Panc1 (cell line): ENCODE data around the gene TAOK1. TPM values are rescaled to one million over a fixed set of nuclear protein-coding genes. Genes with fewer than 3 reads are reported as not detected.

ENCODE experiments used
- ATAC-seq: fragments of 200-7000 bp; cut with Tn5 transposase; 2 replicates; pipeline ENCODE4 v1.9.1; 2020; ENCODE audit warnings: mild to moderate bottlenecking, moderate library complexity
- BruUV-seq: library from RNA; stranded (reverse); fragments of 400-500 nt; replicated peaks from 2 replicates; lab custom pipeline; 2021; lab: Mats Ljungman, UMichigan
- CTCF ChIA-PET: fragments of 300-600 bp; sonication (Branson Sonifier 250); formaldehyde crosslinking; loops from one replicate; lab custom pipeline; 2022; ENCODE audit warnings: antibody characterized with exemption; lab: Charles Lee
- POLR2A ChIA-PET: fragments of 300-600 bp; sonication (Branson Sonifier 250); formaldehyde crosslinking; loops from one replicate; lab custom pipeline; 2022; ENCODE audit warnings: antibody characterized with exemption; lab: Charles Lee
- DNase-seq: peaks from one replicate; pipeline ENCODE4 v3.0.0-alpha.2; 2010; ENCODE audit warnings: low read depth, low spot score
- H3K27ac ChIP-seq: 2 replicates; pipeline ENCODE4 v1.5.1; 2011; ENCODE audit warnings: mild to moderate bottlenecking, low read length, inconsistent platforms
- H3K27me3 ChIP-seq: fragments of 200-500 bp; sonication (Bioruptor generic); 2 replicates; pipeline ENCODE4 v1.6.0; 2014; ENCODE audit warnings: low read length, inconsistent platforms; ENCODE audit not compliant: control insufficient read depth, insufficient read depth
- H3K36me3 ChIP-seq: fragments of 200-500 bp; sonication (Bioruptor generic); 2 replicates; pipeline ENCODE4 v1.5.1; 2014; ENCODE audit warnings: inconsistent platforms, mild to moderate bottlenecking, low read length, moderate library complexity; ENCODE audit not compliant: control insufficient read depth, insufficient read depth
- H3K4me1 ChIP-seq: 2 replicates; pipeline ENCODE4 v1.5.1; 2011; ENCODE audit warnings: inconsistent platforms, mild to moderate bottlenecking, low read length, moderate library complexity; ENCODE audit not compliant: control insufficient read depth, insufficient read depth
- H3K4me3 ChIP-seq, 2 experiments: 2 replicates each; pipeline ENCODE4 v1.5.1; 2011 to 2012; ENCODE audit warnings: low read depth in 2 of 2, low read length in 2 of 2, mild to moderate bottlenecking in 2 of 2, inconsistent platforms in 1 of 2, moderate library complexity in 1 of 2
- H3K9me3 ChIP-seq: fragments of 200-500 bp; sonication (Bioruptor generic); 2 replicates; pipeline ENCODE4 v1.5.1; 2014; ENCODE audit warnings: low read depth, mild to moderate bottlenecking, inconsistent platforms, low read length, moderate library complexity; ENCODE audit not compliant: control insufficient read depth, insufficient read depth
- CTCF ChIP-seq: fragments of 450-650 bp; IDR thresholded peaks from 2 replicates; pipeline ENCODE4 v1.5.1; 2017; ENCODE audit warnings: mild to moderate bottlenecking
- POLR2AphosphoS5 ChIP-seq: IDR thresholded peaks from 2 replicates; pipeline ENCODE4 v1.6.1; 2012; ENCODE audit warnings: mild to moderate bottlenecking, low read depth, low read length, moderate library complexity
- REST ChIP-seq, 2 experiments: IDR thresholded peaks; 2 replicates each; pipeline ENCODE4 v1.6.1; 2011 to 2012; ENCODE audit warnings: low read depth in 2 of 2, control low read depth in 1 of 2, low read length in 1 of 2, mild to moderate bottlenecking in 1 of 2, moderate library complexity in 1 of 2; ENCODE audit not compliant: insufficient read depth in 1 of 2
- SIN3A ChIP-seq: IDR thresholded peaks from 2 replicates; pipeline ENCODE4 v1.6.1; 2012; ENCODE audit warnings: low read depth, mild to moderate bottlenecking, low read length, moderate library complexity, borderline replicate concordance; ENCODE audit not compliant: insufficient read depth
- TCF7L2 ChIP-seq: IDR thresholded peaks from 2 replicates; pipeline ENCODE4 v1.6.1; 2011; ENCODE audit warnings: mild to moderate bottlenecking, low read depth, low read length, inconsistent platforms
- in situ Hi-C: cut with HindIII; loops from 2 replicates; pipeline ENCODE4 v1.10.0; 2016; ENCODE audit warnings: low sequenced_read_pairs, low pct_unique_long_range_greater_than_20kb
- intact Hi-C: fragments of 100-400 bp; cut with micrococcal nuclease; formaldehyde crosslinking; loops from one replicate; pipeline ENCODE4 v1.10.0; 2022; ENCODE audit not compliant: unreplicated experiment
- total RNA-seq: library from RNA; stranded (reverse); gene quantifications from one replicate; pipeline ENCODE4 v1.2.1, GENCODE V29; 2021; ENCODE audit not compliant: unreplicated experiment

TAOK1 gene
- total RNA-seq, 1 experiment from 2014 or later: 111 TPM

- in situ Hi-C loops (no loop called here), intact Hi-C loops (loop anchor here (5.0 kb wide), 1 partner anchor 102 kb away; the partner anchor contains the start of gene NUFIP2)
- no TSS peak for BruUV-seq
- Histone ChIP-seq H3K9me3 (no peaks in the 10 kb centered on the region), H3K27ac (no peak overlapping the region), H3K4me3 (no peak overlapping the region), H3K36me3 (peaks cover 5% of the 10 kb centered on the region), H3K27me3 (no peaks in the 10 kb centered on the region), H3K4me1 (peaks cover 19% of the 10 kb centered on the region; the same call in 1 of the 2 replicates)
- CTCF ChIA-PET: no interaction called here
- POLR2A ChIA-PET: no interaction called here
- DNase-seq (no peak), ATAC-seq (no peak)
- TF ChIP-seq TCF7L2 (no peak), POLR2AphosphoS5 (no peak), CTCF (no peak), SIN3A (no peak), REST (IDR thresholded peaks at IDR 0.05; ENCODE audit: insufficient read depth in 1 of 2, low read depth in 2 of 2, low read length in 1 of 2) (no peak)
Observed at GRCh38 chr17:29394761-29395160, 4.6 kb downstream of the TAOK1 start.

- BruUV-seq: TSS peak; percentile 30
- Histone ChIP-seq H3K4me1 (peaks cover 19% of the 10 kb centered on the region; the same call in 1 of the 2 replicates), H3K4me3 (no peak overlapping the region), H3K9me3 (no peaks in the 10 kb centered on the region), H3K36me3 (peaks cover 5% of the 10 kb centered on the region), H3K27me3 (no peaks in the 10 kb centered on the region), H3K27ac (no peak overlapping the region)
- in situ Hi-C loops (no loop called here), intact Hi-C loops (no loop called here)
- POLR2A ChIA-PET: interaction anchor here (0.6 to 1.0 kb wide), 2 partner anchors 12 to 14 kb away, joined by 3 to 5 read pairs; no protein-coding TSS in a partner anchor
- TF ChIP-seq REST (IDR thresholded peaks at IDR 0.05; ENCODE audit: insufficient read depth in 1 of 2, low read depth in 2 of 2, low read length in 1 of 2) (no peak), CTCF (no peak), POLR2AphosphoS5 (no peak), TCF7L2 (no peak), SIN3A (no peak)
- CTCF ChIA-PET: no interaction called here
- ATAC-seq (no peak), DNase-seq (no peak)
Observed at GRCh38 chr17:29396066-29396465, 5.9 kb downstream of the TAOK1 start.
